Ishikawa (cell line): ENCODE data around the gene IL13RA2.

Experiments used
- CEBPB ChIP-seq: IDR thresholded peaks from 2 replicates; pipeline ENCODE4 v1.6.1; 2012
- CREB1 ChIP-seq: IDR thresholded peaks from 2 replicates; pipeline ENCODE4 v1.6.1; 2012; ENCODE audit warnings: low read depth
- EGR1 ChIP-seq: IDR thresholded peaks from 2 replicates; pipeline ENCODE4 v1.6.1; 2012
- EP300 ChIP-seq: IDR thresholded peaks from 2 replicates; pipeline ENCODE4 v1.6.1; 2012; ENCODE audit warnings: borderline replicate concordance
- FOXM1 ChIP-seq: IDR thresholded peaks from 2 replicates; pipeline ENCODE4 v1.6.1; 2012; ENCODE audit warnings: low read depth, borderline replicate concordance
- MAX ChIP-seq: IDR thresholded peaks from 2 replicates; pipeline ENCODE4 v1.6.1; 2012
- RAD21 ChIP-seq: IDR thresholded peaks from 2 replicates; pipeline ENCODE4 v1.6.1; 2012; ENCODE audit warnings: low read depth
- TAF1 ChIP-seq: IDR thresholded peaks from 2 replicates; pipeline ENCODE4 v1.6.1; 2012; ENCODE audit warnings: low read depth, mild to moderate bottlenecking
- TCF12 ChIP-seq: IDR thresholded peaks from 2 replicates; pipeline ENCODE4 v1.6.1; 2012; ENCODE audit warnings: low read depth
- TEAD4 ChIP-seq: IDR thresholded peaks from 2 replicates; pipeline ENCODE4 v1.6.1; 2012
- USF1 ChIP-seq: IDR thresholded peaks from 2 replicates; pipeline ENCODE4 v1.6.1; 2012
- YY1 ChIP-seq: IDR thresholded peaks from 2 replicates; pipeline ENCODE4 v1.6.1; 2012; ENCODE audit warnings: low read depth
- TF ChIP-seq, protein P1 (sequence below): IDR thresholded peaks from 2 replicates; pipeline ENCODE4 v1.6.1; 2012; ENCODE audit warnings: low read depth, mild to moderate bottlenecking

DNA sequence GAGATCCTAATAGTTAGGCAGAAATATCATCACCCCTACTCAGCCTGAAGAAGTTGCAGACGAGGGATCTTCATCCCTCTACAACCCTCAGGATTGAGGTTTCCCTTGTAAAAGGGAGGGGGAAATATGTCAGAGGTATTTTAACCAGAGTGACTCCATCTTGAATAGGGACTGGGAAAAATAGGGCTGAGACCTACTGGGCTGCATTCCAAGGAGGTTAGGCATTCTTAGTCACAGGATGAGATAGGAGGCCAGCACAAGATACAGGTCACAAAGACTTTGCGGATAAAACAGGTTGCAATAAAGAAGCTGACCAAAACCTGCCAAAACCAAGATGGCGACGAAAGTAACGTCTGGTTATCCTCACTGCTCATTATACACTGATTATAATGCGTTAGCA lies 17.5 kb downstream of the IL13RA2 start:
- no peak for TF ChIP-seq EGR1
- TF ChIP-seq TCF12 = no peak
- no peak for TF ChIP-seq USF1
- no peak for TF ChIP-seq CREB1
- TF ChIP-seq RAD21 = no peak
- no peak for TF ChIP-seq CEBPB
- no peak for TF ChIP-seq TAF1
- TF ChIP-seq MAX = no peak
- TF ChIP-seq EP300 = no peak
- TF ChIP-seq TEAD4 = no peak
- no peak for TF ChIP-seq FOXM1
- no peak for TF ChIP-seq YY1
- TF ChIP-seq, protein P1, sequence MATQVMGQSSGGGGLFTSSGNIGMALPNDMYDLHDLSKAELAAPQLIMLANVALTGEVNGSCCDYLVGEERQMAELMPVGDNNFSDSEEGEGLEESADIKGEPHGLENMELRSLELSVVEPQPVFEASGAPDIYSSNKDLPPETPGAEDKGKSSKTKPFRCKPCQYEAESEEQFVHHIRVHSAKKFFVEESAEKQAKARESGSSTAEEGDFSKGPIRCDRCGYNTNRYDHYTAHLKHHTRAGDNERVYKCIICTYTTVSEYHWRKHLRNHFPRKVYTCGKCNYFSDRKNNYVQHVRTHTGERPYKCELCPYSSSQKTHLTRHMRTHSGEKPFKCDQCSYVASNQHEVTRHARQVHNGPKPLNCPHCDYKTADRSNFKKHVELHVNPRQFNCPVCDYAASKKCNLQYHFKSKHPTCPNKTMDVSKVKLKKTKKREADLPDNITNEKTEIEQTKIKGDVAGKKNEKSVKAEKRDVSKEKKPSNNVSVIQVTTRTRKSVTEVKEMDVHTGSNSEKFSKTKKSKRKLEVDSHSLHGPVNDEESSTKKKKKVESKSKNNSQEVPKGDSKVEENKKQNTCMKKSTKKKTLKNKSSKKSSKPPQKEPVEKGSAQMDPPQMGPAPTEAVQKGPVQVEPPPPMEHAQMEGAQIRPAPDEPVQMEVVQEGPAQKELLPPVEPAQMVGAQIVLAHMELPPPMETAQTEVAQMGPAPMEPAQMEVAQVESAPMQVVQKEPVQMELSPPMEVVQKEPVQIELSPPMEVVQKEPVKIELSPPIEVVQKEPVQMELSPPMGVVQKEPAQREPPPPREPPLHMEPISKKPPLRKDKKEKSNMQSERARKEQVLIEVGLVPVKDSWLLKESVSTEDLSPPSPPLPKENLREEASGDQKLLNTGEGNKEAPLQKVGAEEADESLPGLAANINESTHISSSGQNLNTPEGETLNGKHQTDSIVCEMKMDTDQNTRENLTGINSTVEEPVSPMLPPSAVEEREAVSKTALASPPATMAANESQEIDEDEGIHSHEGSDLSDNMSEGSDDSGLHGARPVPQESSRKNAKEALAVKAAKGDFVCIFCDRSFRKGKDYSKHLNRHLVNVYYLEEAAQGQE = no peak
